Measurements from ENCODE around the gene TAOK2.

DNA sequence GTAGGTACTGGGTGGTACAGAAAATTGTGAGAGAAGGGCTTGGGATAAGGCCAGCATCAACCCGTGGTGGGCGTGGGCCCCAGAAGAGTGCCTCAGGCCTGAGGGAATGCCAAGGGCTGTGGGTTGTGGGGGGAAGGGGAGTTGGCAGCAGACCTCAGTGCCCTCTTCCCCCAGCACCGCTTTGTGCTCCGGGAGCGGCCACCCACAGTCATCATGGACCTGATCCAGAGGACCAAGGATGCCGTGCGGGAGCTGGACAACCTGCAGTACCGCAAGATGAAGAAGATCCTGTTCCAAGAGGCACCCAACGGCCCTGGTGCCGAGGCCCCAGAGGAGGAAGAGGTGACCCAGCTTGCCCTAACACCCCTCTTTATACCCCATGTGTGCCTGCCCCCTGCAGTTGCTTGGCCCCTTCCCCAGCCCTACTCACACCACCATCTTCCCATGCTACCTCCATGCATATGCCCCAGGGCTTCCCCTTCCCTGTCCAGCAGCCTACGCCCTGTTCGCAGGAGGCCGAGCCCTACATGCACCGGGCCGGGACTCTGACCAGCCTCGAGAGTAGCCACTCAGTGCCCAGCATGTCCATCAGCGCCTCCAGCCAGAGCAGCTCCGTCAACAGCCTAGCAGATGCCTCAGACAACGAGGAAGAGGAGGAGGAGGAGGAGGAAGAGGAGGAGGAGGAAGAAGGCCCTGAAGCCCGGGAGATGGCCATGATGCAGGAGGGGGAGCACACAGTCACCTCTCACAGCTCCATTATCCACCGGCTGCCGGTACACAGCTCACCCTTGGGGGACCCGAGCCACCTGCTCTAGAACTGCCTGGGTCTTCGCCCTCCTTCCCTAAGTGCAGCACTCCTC, 9.1 kb downstream of the TAOK2 start:
- TF ChIP-seq TAF1 (IDR thresholded peaks at IDR 0.05; ENCODE audit: borderline replicate concordance, low read depth, low read length) = no peak
- no peak for TF ChIP-seq POLR2A (IDR thresholded peaks at IDR 0.05; ENCODE audit: low read depth, low read length)
- no peak for TF ChIP-seq POLR2AphosphoS5 (IDR thresholded peaks at IDR 0.05; ENCODE audit: low read depth, low read length)

All from GM12892 (cell line).